Stomach (tissue), 4 donors: ENCODE data around the gene BTNL2.

Source experiments
- CTCF ChIP-seq, 7 experiments: fragments of 450-650 bp in 4 of 7; fragments of 200-600 bp in 3 of 7; sonication (generic) in 3 of 7; IDR thresholded peaks; one replicate each; pipeline ENCODE4 v1.5.1; 2016 to 2019; ENCODE audit warnings: antibody characterized with exemption in 7 of 7, control low read depth in 2 of 7, mild to moderate bottlenecking in 1 of 7
- EP300 ChIP-seq: sonication (generic); formaldehyde crosslinking; IDR thresholded peaks from one replicate; pipeline ENCODE4 v1.6.1; 2017; ENCODE audit warnings: antibody characterized with exemption
- POLR2A ChIP-seq, 4 donors: fragments of 450-650 bp; IDR thresholded peaks; one replicate each; pipeline ENCODE4 v1.6.1; 2016; ENCODE audit warnings: antibody characterized with exemption in 4 of 4, control low read depth in 2 of 4, mild to moderate bottlenecking in 1 of 4, moderate library complexity in 1 of 4
- POLR2AphosphoS5 ChIP-seq, 3 donors: sonication (generic); formaldehyde crosslinking; IDR thresholded peaks; one replicate each; pipeline ENCODE4 v1.6.1; 2016; ENCODE audit warnings: antibody characterized with exemption in 3 of 3

GRCh38 chr6:32371229-32371628, 35.8 kb downstream of the BTNL2 start:
- TF ChIP-seq CTCF (IDR thresholded peaks at IDR 0.05), result no peak
- no peak for TF ChIP-seq POLR2A (IDR thresholded peaks at IDR 0.05)
- no peak for TF ChIP-seq POLR2AphosphoS5 (IDR thresholded peaks at IDR 0.05)
- TF ChIP-seq EP300, result no peak
